Spleen (tissue), 7 donors: ENCODE measurements around the gene NUP85.

Experiments used
- POLR2A ChIP-seq, 3 donors: fragments of 450-650 bp; IDR thresholded peaks; one replicate each; pipeline ENCODE4 v1.5.1; 2017; ENCODE audit warnings: antibody characterized with exemption in 3 of 3, mild to moderate bottlenecking in 1 of 3
- POLR2AphosphoS5 ChIP-seq, 3 donors: sonication (generic); formaldehyde crosslinking; IDR thresholded peaks; one replicate each; pipeline ENCODE4 v1.5.1; 2017; ENCODE audit warnings: antibody characterized with exemption in 3 of 3
- TF ChIP-seq, protein P1 (sequence below), 11 experiments: fragments of 200-600 bp in 7 of 11; fragments of 450-650 bp in 4 of 11; sonication (generic) in 4 of 11; IDR thresholded peaks in 8 of 11; conservative IDR thresholded peaks in 3 of 11; 1 replicate in 7 of 11; 2 replicates in 4 of 11; pipeline versions ENCODE4 v1.4.0 to v1.8.0; 2016 to 2021; ENCODE audit warnings: antibody characterized with exemption in 11 of 11, inconsistent platforms in 4 of 11, mild to moderate bottlenecking in 1 of 11
- donor health status: DM: no; HTN: no; CAD: no; lungs with moderate emphysema.
- donor health status: DM: no; HTN: no; CAD: no.
- donor health status: DM: no; HTN: no; CAD: no.

DNA sequence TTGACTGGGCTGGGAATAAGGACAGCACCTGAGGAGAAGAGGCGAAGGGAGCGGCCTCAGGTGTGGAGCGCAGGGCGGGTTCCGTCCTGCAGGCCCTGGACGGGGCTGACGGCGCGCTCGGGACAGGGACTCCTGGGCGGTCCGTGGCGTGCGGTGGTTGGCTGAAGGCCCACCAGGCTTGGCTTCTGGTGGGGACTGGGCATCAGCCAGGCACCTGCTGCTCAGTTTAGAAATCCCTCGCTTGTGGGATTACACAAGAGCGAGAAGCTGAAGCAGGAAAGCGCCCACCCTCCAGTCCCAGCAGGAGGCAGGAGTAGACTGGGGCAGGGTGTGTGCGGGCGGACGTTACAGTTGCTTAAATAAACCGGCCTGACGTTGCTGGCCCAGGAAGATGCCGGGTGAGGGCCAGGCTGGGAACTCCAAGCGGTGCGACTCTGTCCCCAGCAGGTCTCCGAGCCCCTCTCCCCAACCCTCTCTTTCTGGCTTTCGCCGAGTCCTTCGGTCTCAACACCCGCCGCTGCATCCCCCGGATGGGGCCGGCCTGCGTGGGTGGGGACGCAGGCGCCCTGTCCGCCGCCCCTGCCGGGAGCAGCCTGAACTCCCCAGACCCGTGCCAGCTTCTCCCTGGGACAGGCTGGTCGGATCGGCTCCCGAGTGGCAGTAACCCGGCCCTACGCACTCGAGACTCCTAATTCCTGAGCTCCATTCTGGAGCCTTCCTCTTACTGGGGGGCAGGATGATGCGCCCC lies 64.9 kb downstream of the NUP85 start:
- TF ChIP-seq, protein P1, sequence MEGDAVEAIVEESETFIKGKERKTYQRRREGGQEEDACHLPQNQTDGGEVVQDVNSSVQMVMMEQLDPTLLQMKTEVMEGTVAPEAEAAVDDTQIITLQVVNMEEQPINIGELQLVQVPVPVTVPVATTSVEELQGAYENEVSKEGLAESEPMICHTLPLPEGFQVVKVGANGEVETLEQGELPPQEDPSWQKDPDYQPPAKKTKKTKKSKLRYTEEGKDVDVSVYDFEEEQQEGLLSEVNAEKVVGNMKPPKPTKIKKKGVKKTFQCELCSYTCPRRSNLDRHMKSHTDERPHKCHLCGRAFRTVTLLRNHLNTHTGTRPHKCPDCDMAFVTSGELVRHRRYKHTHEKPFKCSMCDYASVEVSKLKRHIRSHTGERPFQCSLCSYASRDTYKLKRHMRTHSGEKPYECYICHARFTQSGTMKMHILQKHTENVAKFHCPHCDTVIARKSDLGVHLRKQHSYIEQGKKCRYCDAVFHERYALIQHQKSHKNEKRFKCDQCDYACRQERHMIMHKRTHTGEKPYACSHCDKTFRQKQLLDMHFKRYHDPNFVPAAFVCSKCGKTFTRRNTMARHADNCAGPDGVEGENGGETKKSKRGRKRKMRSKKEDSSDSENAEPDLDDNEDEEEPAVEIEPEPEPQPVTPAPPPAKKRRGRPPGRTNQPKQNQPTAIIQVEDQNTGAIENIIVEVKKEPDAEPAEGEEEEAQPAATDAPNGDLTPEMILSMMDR (IDR thresholded peaks at IDR 0.05 in 8 of 11, conservative IDR thresholded peaks at IDR 0.05 in 3 of 11), result peak in 4 of 11 experiments; percentile 14 to 34 (median 24)
- peak; percentile 46 to 68 (median 63) for TF ChIP-seq POLR2AphosphoS5 (IDR thresholded peaks at IDR 0.05)
- peak in 1 of 3 donors; percentile 33 for TF ChIP-seq POLR2A (IDR thresholded peaks at IDR 0.05)
